MM.1S (cell line): ENCODE measurements around the gene KDM4C.

Experiments
- DNase-seq: peaks from one replicate; pipeline ENCODE4 v3.0.0-alpha.2; 2015
- H2AFZ ChIP-seq: fragments of 300-600 bp; sonication (generic); 2 replicates; pipeline ENCODE4 v1.6.0; 2016; ENCODE audit warnings: antibody characterized with exemption, low read length
- H3F3A ChIP-seq: fragments of 300-600 bp; sonication (generic); 2 replicates; pipeline ENCODE4 v1.6.1; 2016; ENCODE audit warnings: mild to moderate bottlenecking, antibody characterized with exemption, low read length, moderate library complexity, mixed read lengths; ENCODE audit not compliant: insufficient read depth
- H3K27ac ChIP-seq: fragments of 300-600 bp; sonication (generic); 2 replicates; pipeline ENCODE4 v1.5.1; 2016; ENCODE audit warnings: mild to moderate bottlenecking, low read length
- H3K27me3 ChIP-seq: fragments of 300-600 bp; sonication (generic); replicated peaks from 2 replicates; pipeline ENCODE4 v1.6.0; 2016; ENCODE audit warnings: low read length; ENCODE audit not compliant: insufficient read depth
- H3K36me3 ChIP-seq: fragments of 300-600 bp; sonication (generic); replicated peaks from 2 replicates; pipeline ENCODE4 v1.6.1; 2016; ENCODE audit warnings: mild to moderate bottlenecking, low read length, mixed read lengths; ENCODE audit not compliant: insufficient read depth
- H3K4me1 ChIP-seq: fragments of 300-600 bp; sonication (generic); 2 replicates; pipeline ENCODE4 v1.6.1; 2016; ENCODE audit warnings: low read length, mixed read lengths
- H3K4me2 ChIP-seq: fragments of 300-600 bp; sonication (generic); 2 replicates; pipeline ENCODE4 v1.6.0; 2016; ENCODE audit warnings: low read depth, low read length
- H3K4me3 ChIP-seq: fragments of 300-600 bp; sonication (generic); 2 replicates; pipeline ENCODE4 v1.5.1; 2016; ENCODE audit warnings: low read length, mixed read lengths
- H3K79me2 ChIP-seq: fragments of 300-600 bp; sonication (generic); 2 replicates; pipeline ENCODE4 v1.6.1; 2016; ENCODE audit warnings: mixed run types, low read length, mixed read lengths
- H3K9ac ChIP-seq: fragments of 300-600 bp; sonication (generic); 2 replicates; pipeline ENCODE4 v1.6.1; 2016; ENCODE audit warnings: low read length, mixed read lengths
- H3K9me2 ChIP-seq: fragments of 300-600 bp; sonication (generic); replicated peaks from 2 replicates; pipeline ENCODE4 v1.6.1; 2016; ENCODE audit warnings: mild to moderate bottlenecking, low read length, mixed read lengths; ENCODE audit not compliant: insufficient read depth
- H3K9me3 ChIP-seq: fragments of 300-600 bp; sonication (generic); replicated peaks from 2 replicates; pipeline ENCODE4 v1.6.1; 2016; ENCODE audit warnings: mild to moderate bottlenecking, low read length, mixed read lengths; ENCODE audit not compliant: insufficient read depth
- H4K20me1 ChIP-seq: fragments of 300-600 bp; sonication (generic); 2 replicates; pipeline ENCODE4 v1.6.1; 2016; ENCODE audit warnings: mild to moderate bottlenecking, low read length, moderate library complexity, mixed read lengths; ENCODE audit not compliant: insufficient read depth
- EZH2 ChIP-seq: fragments of 300-600 bp; sonication (generic); optimal IDR thresholded peaks from 2 replicates; pipeline ENCODE3; 2017; ENCODE audit warnings: low read depth, mild to moderate bottlenecking, antibody characterized with exemption, low read length, mixed read lengths
- EZH2phosphoT487 ChIP-seq: fragments of 300-600 bp; sonication (generic); IDR thresholded peaks from 2 replicates; pipeline ENCODE4 v1.6.1; 2018; ENCODE audit warnings: antibody characterized with exemption, low read length
- TF ChIP-seq, protein P1 (sequence below): fragments of 300-600 bp; sonication (generic); IDR thresholded peaks from 2 replicates; pipeline ENCODE4 v1.5.1; 2016; ENCODE audit warnings: antibody characterized with exemption, low read length, mixed read lengths

The KDM4C gene

DNA sequence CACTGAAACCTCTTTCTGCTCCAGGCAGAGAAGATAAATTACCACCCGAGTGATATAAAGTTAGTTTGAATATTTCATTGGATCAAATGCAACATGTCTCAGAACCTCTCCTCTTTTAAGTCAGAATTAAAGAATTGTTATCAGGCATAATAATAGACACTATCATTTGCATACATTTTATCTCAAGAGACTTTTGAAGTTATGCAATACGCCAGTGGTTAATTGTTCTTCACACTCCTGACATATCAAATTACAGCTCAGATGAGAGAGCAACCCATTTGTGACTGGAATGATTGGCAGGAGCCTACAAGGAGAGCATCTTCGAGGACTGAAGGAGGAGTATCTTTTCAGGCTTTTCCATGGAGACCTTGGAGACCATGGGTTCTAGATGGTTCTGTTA is 452.2 kb downstream of the KDM4C start:
- no peak overlapping the region for H3K9ac ChIP-seq
- H3K4me1 ChIP-seq, result no peaks in the 10 kb centered on the region
- no peaks in the 10 kb centered on the region for H3K36me3 ChIP-seq
- no peaks in the 10 kb centered on the region for H3F3A ChIP-seq
- H3K79me2 ChIP-seq, result no peaks in the 10 kb centered on the region
- no peaks in the 10 kb centered on the region for H3K9me2 ChIP-seq
- no peak overlapping the region for H3K4me3 ChIP-seq
- H3K9me3 ChIP-seq, result no peaks in the 10 kb centered on the region
- TF ChIP-seq EZH2phosphoT487, result no peak
- no peak overlapping the region for H2AFZ ChIP-seq
- no peaks in the 10 kb centered on the region for H3K27me3 ChIP-seq
- H3K4me2 ChIP-seq, result no peak overlapping the region
- DNase-seq, result no peak
- no peak overlapping the region for H3K27ac ChIP-seq
- no peaks in the 10 kb centered on the region for H4K20me1 ChIP-seq

DNA sequence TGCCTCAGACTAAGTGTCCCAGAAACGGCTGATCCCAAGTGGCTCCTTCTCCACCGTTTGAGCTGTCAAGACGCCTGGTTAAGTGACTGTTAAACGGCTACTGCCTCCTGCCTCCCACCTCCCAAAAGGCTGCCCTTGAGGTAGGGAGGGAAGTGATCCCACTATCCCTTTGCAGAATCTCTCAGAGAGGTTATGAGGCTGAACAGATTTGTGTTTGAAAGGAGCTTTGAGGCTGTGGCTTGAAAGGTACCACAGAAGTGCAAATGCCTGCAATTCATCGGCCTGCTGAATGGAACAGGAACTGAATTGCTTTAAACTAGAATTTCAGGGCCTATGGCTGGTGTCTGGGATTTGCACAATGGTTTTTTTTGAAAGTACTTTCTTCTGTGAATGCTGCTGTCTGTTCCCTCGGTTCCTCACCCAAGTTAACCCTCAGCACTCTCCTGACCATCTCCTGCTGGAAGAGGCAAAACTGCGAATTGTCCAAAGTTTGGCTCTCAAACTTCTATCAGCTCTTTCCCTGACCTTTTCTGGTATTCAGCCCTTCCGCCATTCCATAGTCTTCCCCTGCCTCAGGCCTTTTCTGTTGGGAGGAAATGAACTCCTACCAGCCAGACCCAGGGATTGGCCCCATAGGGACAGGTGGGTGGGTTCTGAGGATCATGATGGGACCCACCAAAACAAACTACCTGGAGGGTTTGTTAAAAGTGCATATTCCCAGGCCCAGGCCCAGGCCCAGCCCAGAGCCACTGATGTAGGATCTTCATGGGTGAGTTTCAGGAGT is 453.3 kb downstream of the KDM4C start:
- no peak overlapping the region for H3K4me2 ChIP-seq
- no peaks in the 10 kb centered on the region for H3K36me3 ChIP-seq
- H3K4me1 ChIP-seq, result no peaks in the 10 kb centered on the region
- no peaks in the 10 kb centered on the region for H3K9me2 ChIP-seq
- TF ChIP-seq EZH2 (no peak), EZH2phosphoT487 (no peak)
- TF ChIP-seq, protein P1, sequence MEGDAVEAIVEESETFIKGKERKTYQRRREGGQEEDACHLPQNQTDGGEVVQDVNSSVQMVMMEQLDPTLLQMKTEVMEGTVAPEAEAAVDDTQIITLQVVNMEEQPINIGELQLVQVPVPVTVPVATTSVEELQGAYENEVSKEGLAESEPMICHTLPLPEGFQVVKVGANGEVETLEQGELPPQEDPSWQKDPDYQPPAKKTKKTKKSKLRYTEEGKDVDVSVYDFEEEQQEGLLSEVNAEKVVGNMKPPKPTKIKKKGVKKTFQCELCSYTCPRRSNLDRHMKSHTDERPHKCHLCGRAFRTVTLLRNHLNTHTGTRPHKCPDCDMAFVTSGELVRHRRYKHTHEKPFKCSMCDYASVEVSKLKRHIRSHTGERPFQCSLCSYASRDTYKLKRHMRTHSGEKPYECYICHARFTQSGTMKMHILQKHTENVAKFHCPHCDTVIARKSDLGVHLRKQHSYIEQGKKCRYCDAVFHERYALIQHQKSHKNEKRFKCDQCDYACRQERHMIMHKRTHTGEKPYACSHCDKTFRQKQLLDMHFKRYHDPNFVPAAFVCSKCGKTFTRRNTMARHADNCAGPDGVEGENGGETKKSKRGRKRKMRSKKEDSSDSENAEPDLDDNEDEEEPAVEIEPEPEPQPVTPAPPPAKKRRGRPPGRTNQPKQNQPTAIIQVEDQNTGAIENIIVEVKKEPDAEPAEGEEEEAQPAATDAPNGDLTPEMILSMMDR, result no peak
- H3K4me3 ChIP-seq, result no peak overlapping the region
- no peak overlapping the region for H3K27ac ChIP-seq
- H3K9ac ChIP-seq, result no peak overlapping the region
- H3K9me3 ChIP-seq, result no peaks in the 10 kb centered on the region
- no peaks in the 10 kb centered on the region for H3F3A ChIP-seq
- no peak overlapping the region for H2AFZ ChIP-seq
- no peaks in the 10 kb centered on the region for H3K79me2 ChIP-seq
- no peaks in the 10 kb centered on the region for H3K27me3 ChIP-seq
- DNase-seq, result no peak
- H4K20me1 ChIP-seq, result no peaks in the 10 kb centered on the region

DNA sequence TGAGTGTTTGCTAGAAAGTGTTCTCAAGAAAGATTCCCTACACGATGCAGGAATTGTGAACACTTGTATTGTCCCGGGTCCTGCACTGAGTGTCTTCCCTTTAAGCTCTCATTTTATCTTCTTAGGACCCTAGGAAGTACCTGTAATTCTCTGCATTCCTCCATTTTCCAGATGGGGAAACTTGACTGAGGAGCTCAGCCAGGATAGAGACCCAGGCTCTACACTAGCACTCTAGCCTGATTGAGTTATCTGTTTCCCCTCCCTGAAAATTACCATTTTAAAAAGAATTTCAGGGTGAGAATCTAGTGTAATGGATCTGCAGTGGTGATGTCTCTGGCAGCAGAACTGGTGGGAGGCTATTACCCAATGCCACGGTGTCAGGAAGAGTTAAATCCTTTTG is 453.9 kb downstream of the KDM4C start:
- TF ChIP-seq, protein P1, result no peak
- no peak for TF ChIP-seq EZH2phosphoT487
- no peak for TF ChIP-seq EZH2
- H3K9me2 ChIP-seq, result no peaks in the 10 kb centered on the region
- no peaks in the 10 kb centered on the region for H3K27me3 ChIP-seq
- H4K20me1 ChIP-seq, result no peaks in the 10 kb centered on the region
- no peaks in the 10 kb centered on the region for H3K36me3 ChIP-seq
- H3K4me1 ChIP-seq, result no peaks in the 10 kb centered on the region
- H3K4me2 ChIP-seq, result no peak overlapping the region
- no peak overlapping the region for H3K4me3 ChIP-seq
- no peak overlapping the region for H2AFZ ChIP-seq
- H3K27ac ChIP-seq, result no peak overlapping the region
- H3K79me2 ChIP-seq, result no peaks in the 10 kb centered on the region
- no peak overlapping the region for H3K9ac ChIP-seq
- no peak for DNase-seq
- no peaks in the 10 kb centered on the region for H3F3A ChIP-seq
- H3K9me3 ChIP-seq, result no peaks in the 10 kb centered on the region

DNA sequence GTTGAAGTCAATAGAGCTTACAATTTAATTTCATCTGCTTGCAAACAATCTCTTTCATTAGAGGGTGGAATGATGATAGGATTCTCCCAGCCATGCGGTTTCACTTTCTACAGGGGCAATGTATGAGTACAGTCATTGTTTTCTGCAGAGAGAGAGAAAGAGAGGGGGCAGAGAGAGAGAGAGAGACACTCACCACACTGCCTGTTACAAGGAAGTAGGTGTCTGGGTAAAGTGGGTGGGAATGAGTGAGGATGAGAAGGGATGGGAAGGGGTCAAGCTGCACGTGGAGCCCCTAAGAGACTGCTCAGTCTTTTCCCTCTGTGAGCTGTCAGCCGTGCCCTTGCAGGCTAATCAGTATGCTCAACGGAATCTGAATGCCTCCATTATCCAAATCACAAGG is 454.3 kb downstream of the KDM4C start:
- no peaks in the 10 kb centered on the region for H3K9me2 ChIP-seq
- no peak overlapping the region for H3K27ac ChIP-seq
- H3K36me3 ChIP-seq, result no peaks in the 10 kb centered on the region
- no peaks in the 10 kb centered on the region for H3K79me2 ChIP-seq
- H3K4me2 ChIP-seq, result no peak overlapping the region
- no peaks in the 10 kb centered on the region for H3K9me3 ChIP-seq
- H2AFZ ChIP-seq, result no peak overlapping the region
- no peak overlapping the region for H3K9ac ChIP-seq
- no peak for TF ChIP-seq EZH2phosphoT487
- TF ChIP-seq EZH2, result no peak
- TF ChIP-seq, protein P1, result no peak
- H3K4me3 ChIP-seq, result no peak overlapping the region
- no peaks in the 10 kb centered on the region for H3K27me3 ChIP-seq
- H4K20me1 ChIP-seq, result no peaks in the 10 kb centered on the region
- no peak for DNase-seq
- no peaks in the 10 kb centered on the region for H3K4me1 ChIP-seq
- no peaks in the 10 kb centered on the region for H3F3A ChIP-seq
